ENCODE data around the gene TPM4. TPM values are rescaled to one million over a fixed set of nuclear protein-coding genes. Genes with fewer than 3 reads are reported as not detected.

Gene TPM4
- total and polyA plus RNA-seq, 2 donors: 131 to 253 TPM

GRCh38 chr19:16066611-16067104, 9.6 kb upstream of the TPM4 start:
- no peaks in the 10 kb centered on the region for H3K36me3 ChIP-seq (ENCODE audit: control insufficient read depth in 2 of 2, insufficient read depth in 2 of 2, low read length in 1 of 2)
- 77% methylated on average over 6 of the region's 6 CpGs for WGBS
- H3K27ac ChIP-seq (ENCODE audit: low read depth in 1 of 2, low read length in 1 of 2): no peak overlapping the region
- H3K27me3 ChIP-seq (ENCODE audit: control insufficient read depth in 2 of 2, insufficient read depth in 1 of 2, low read length in 1 of 2): no peaks in the 10 kb centered on the region
- H3K9me3 ChIP-seq (ENCODE audit: control insufficient read depth in 2 of 2, insufficient read depth in 1 of 2, low read length in 1 of 2): peaks cover 0 to 4% of the 10 kb centered on the region in 2 donors
- peak in 4 of 9 donors; percentile 26 to 76 (median 54) for DNase-seq (ENCODE audit: low read depth in 6 of 9, low spot score in 9 of 9)
- H3K4me1 ChIP-seq (ENCODE audit: control insufficient read depth in 2 of 2, insufficient read depth in 2 of 2, low read length in 2 of 2): peaks cover 12 to 24% of the 10 kb centered on the region in 2 donors
- no peak overlapping the region for H3K4me3 ChIP-seq (ENCODE audit: low read length in 2 of 2)

GRCh38 chr19:16067205-16067938, 8.9 kb upstream of the TPM4 start:
- WGBS: 94% methylated on average over 40 of the region's 40 CpGs

DNA sequence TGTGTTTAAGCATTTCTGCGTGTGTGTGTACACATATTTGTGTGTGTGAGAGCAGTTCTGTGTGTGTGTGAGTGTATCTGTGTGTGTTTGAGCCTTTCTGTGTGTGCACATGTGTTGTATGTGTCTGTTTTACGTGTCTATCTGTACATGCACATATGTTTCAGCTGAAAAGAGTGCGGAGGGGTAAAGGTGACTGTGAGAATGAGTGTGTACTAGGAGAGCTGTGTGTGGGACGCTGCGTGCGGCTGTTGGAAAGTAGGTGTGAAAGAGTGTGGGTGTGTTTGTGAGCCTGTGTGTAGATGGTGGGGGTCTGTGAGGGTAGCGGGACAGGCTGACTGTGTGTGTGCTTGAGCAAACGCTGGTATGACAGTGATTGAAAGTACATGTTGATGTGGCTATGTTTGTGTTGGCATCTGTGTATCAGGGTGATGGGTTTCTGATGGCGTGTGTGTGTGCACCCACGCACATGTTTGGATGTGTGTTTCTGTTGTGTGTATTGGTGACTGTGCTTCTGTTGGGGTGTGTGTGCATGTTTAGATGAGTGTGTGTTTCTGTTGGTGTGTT, 7.5 kb upstream of the TPM4 start:
- H3K27ac ChIP-seq (ENCODE audit: low read depth in 1 of 2, low read length in 1 of 2): no peak overlapping the region

More at GRCh38 chr19:16067205-16067938, 8.9 kb upstream of the TPM4 start:
- Histone ChIP-seq H3K27me3 (ENCODE audit: control insufficient read depth in 2 of 2, insufficient read depth in 1 of 2, low read length in 1 of 2) (no peaks in the 10 kb centered on the region), H3K27ac (ENCODE audit: low read depth in 1 of 2, low read length in 1 of 2) (no peak overlapping the region), H3K9me3 (ENCODE audit: control insufficient read depth in 2 of 2, insufficient read depth in 1 of 2, low read length in 1 of 2) (peaks cover 0 to 4% of the 10 kb centered on the region in 2 donors), H3K4me3 (ENCODE audit: low read length in 2 of 2) (no peak overlapping the region), H3K36me3 (ENCODE audit: control insufficient read depth in 2 of 2, insufficient read depth in 2 of 2, low read length in 1 of 2) (no peaks in the 10 kb centered on the region), H3K4me1 (ENCODE audit: control insufficient read depth in 2 of 2, insufficient read depth in 2 of 2, low read length in 2 of 2) (peaks cover 12 to 25% of the 10 kb centered on the region in 2 donors)
- no peak for DNase-seq (ENCODE audit: low read depth in 6 of 9, low spot score in 9 of 9)

GRCh38 chr19:16069813-16070365, 6.4 kb upstream of the TPM4 start:
- Histone ChIP-seq H3K4me3 (ENCODE audit: low read length in 2 of 2) (peak overlapping the region; percentile 0 to 1), H3K36me3 (ENCODE audit: control insufficient read depth in 2 of 2, insufficient read depth in 2 of 2, low read length in 1 of 2) (no peaks in the 10 kb centered on the region), H3K9me3 (ENCODE audit: control insufficient read depth in 2 of 2, insufficient read depth in 1 of 2, low read length in 1 of 2) (peaks cover 0 to 4% of the 10 kb centered on the region in 2 donors), H3K4me1 (ENCODE audit: control insufficient read depth in 2 of 2, insufficient read depth in 2 of 2, low read length in 2 of 2) (peaks cover 22 to 47% of the 10 kb centered on the region in 2 donors), H3K27me3 (ENCODE audit: control insufficient read depth in 2 of 2, insufficient read depth in 1 of 2, low read length in 1 of 2) (no peaks in the 10 kb centered on the region), H3K27ac (ENCODE audit: low read depth in 1 of 2, low read length in 1 of 2) (peak overlapping the region; percentile 83 to 90)
- DNase-seq (ENCODE audit: low read depth in 6 of 9, low spot score in 9 of 9): no peak
- WGBS: 87% methylated on average over 10 of the region's 10 CpGs

More for the DNA sequence above, 7.5 kb upstream of the TPM4 start:
- 96% methylated on average over 10 of the region's 10 CpGs for WGBS
- Histone ChIP-seq H3K4me1 (ENCODE audit: control insufficient read depth in 2 of 2, insufficient read depth in 2 of 2, low read length in 2 of 2) (peaks cover 19 to 36% of the 10 kb centered on the region in 2 donors), H3K36me3 (ENCODE audit: control insufficient read depth in 2 of 2, insufficient read depth in 2 of 2, low read length in 1 of 2) (no peaks in the 10 kb centered on the region), H3K9me3 (ENCODE audit: control insufficient read depth in 2 of 2, insufficient read depth in 1 of 2, low read length in 1 of 2) (no peaks in the 10 kb centered on the region), H3K27me3 (ENCODE audit: control insufficient read depth in 2 of 2, insufficient read depth in 1 of 2, low read length in 1 of 2) (no peaks in the 10 kb centered on the region), H3K4me3 (ENCODE audit: low read length in 2 of 2) (no peak overlapping the region)
- DNase-seq (ENCODE audit: low read depth in 6 of 9, low spot score in 9 of 9): no peak

DNA sequence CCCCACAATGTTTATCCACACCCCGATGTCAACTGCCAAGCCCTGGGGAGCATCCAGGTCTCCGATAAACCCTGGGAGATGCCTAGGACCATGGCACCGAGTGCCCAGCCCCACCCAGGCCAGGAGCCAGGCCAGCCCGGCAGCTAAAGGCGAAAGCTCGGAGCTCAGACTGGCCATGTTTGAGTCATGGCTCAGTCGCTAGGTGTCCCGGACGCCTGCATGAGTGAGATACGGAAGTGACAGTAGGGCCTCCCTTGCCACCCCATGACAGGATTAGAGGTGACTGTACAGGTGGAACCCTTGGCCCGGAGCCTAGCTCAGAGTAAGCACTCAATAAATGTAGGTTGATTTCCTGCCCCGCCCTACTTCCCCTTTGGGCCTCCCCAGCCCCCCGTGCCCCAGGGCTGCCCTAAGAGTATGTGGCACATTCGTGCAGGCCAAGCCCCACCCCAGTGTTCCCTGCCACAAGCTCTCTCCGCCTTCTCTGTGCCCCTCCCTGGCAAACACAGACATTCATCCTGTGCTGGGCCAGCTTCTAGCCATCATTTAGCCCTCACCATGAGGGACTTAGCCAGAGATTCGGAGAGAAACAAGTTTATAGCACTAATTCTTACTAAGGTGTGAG, 5.8 kb upstream of the TPM4 start:
- peak overlapping the region; percentile 83 to 90 for H3K27ac ChIP-seq (ENCODE audit: low read depth in 1 of 2, low read length in 1 of 2)
- DNase-seq (ENCODE audit: low read depth in 6 of 9, low spot score in 9 of 9): peak in 4 of 9 donors; percentile 61 to 88 (median 68)
- H3K9me3 ChIP-seq (ENCODE audit: control insufficient read depth in 2 of 2, insufficient read depth in 1 of 2, low read length in 1 of 2): peaks cover 0 to 4% of the 10 kb centered on the region in 2 donors
- 14% methylated on average over 16 of the region's 16 CpGs for WGBS
- peak overlapping the region; percentile 0 to 1 for H3K4me3 ChIP-seq (ENCODE audit: low read length in 2 of 2)
- peaks cover 24 to 53% of the 10 kb centered on the region in 2 donors for H3K4me1 ChIP-seq (ENCODE audit: control insufficient read depth in 2 of 2, insufficient read depth in 2 of 2, low read length in 2 of 2)
- no peaks in the 10 kb centered on the region for H3K36me3 ChIP-seq (ENCODE audit: control insufficient read depth in 2 of 2, insufficient read depth in 2 of 2, low read length in 1 of 2)
- no peaks in the 10 kb centered on the region for H3K27me3 ChIP-seq (ENCODE audit: control insufficient read depth in 2 of 2, insufficient read depth in 1 of 2, low read length in 1 of 2)

- H3K27ac ChIP-seq (ENCODE audit: low read depth in 1 of 2, low read length in 1 of 2): peak overlapping the region; percentile 83 to 90
- peaks cover 0 to 4% of the 10 kb centered on the region in 2 donors for H3K9me3 ChIP-seq (ENCODE audit: control insufficient read depth in 2 of 2, insufficient read depth in 1 of 2, low read length in 1 of 2)
- H3K4me3 ChIP-seq (ENCODE audit: low read length in 2 of 2): no peak overlapping the region
- WGBS: 95% methylated on average over 9 of the region's 9 CpGs
- peaks cover 0 to 4% of the 10 kb centered on the region in 2 donors for H3K27me3 ChIP-seq (ENCODE audit: control insufficient read depth in 2 of 2, insufficient read depth in 1 of 2, low read length in 1 of 2)
- H3K4me1 ChIP-seq (ENCODE audit: control insufficient read depth in 2 of 2, insufficient read depth in 2 of 2, low read length in 2 of 2): peaks cover 27 to 59% of the 10 kb centered on the region in 2 donors
- DNase-seq (ENCODE audit: low read depth in 6 of 9, low spot score in 9 of 9): no peak
- H3K36me3 ChIP-seq (ENCODE audit: control insufficient read depth in 2 of 2, insufficient read depth in 2 of 2, low read length in 1 of 2): no peaks in the 10 kb centered on the region
Measured at GRCh38 chr19:16071072-16071691, 5.1 kb upstream of the TPM4 start.

DNA sequence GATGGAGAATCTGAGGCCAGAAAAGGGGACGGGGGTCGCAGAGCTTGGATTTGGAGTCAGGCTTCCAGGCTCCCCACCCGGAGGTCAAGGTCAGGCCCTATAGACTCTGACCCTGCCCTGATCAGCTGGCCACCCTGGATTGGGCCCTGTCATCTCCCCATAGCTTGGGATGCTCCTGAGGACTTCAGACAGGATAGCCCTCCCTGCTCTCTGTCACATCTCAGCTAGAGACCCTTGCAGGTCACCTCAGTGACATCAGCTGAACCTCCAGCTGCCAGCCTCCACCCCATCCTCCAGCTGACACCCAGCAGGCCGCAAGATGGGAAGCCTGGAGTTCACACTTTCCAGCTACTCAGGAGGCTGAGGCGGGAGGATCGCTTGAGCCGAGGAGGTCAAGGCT, 2.8 kb upstream of the TPM4 start:
- 91% methylated on average over 7 of the region's 7 CpGs for WGBS
- no peak for DNase-seq (ENCODE audit: low read depth in 6 of 9, low spot score in 9 of 9)
- Histone ChIP-seq H3K4me3 (ENCODE audit: low read length in 2 of 2) (no peak overlapping the region), H3K9me3 (ENCODE audit: control insufficient read depth in 2 of 2, insufficient read depth in 1 of 2, low read length in 1 of 2) (peaks cover 0 to 4% of the 10 kb centered on the region in 2 donors), H3K36me3 (ENCODE audit: control insufficient read depth in 2 of 2, insufficient read depth in 2 of 2, low read length in 1 of 2) (no peaks in the 10 kb centered on the region), H3K27ac (ENCODE audit: low read depth in 1 of 2, low read length in 1 of 2) (peak overlapping the region; percentile 22 to 59), H3K4me1 (ENCODE audit: control insufficient read depth in 2 of 2, insufficient read depth in 2 of 2, low read length in 2 of 2) (peaks cover 33 to 72% of the 10 kb centered on the region in 2 donors), H3K27me3 (ENCODE audit: control insufficient read depth in 2 of 2, insufficient read depth in 1 of 2, low read length in 1 of 2) (peaks cover 0 to 9% of the 10 kb centered on the region in 2 donors)

DNA sequence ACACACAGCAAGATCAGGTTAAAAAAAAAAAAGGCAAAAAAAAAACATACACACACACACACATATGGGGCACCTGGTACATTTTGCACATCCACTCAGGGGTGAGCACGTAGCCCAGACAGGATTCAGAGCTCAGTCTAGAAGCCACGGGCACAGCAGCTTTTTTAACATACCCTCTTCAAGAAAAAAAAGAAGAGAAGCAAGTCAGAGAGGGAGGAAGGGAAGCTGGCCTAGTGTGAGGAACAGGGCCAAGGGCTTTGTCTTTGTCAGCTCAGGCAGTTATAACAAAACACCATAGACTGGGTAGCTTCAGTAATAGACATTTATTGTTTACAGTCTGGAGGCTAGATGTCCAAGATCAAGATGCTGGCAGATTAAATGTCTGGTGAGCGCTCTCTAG, 2.3 kb upstream of the TPM4 start:
- Histone ChIP-seq H3K36me3 (ENCODE audit: control insufficient read depth in 2 of 2, insufficient read depth in 2 of 2, low read length in 1 of 2) (no peaks in the 10 kb centered on the region), H3K4me1 (ENCODE audit: control insufficient read depth in 2 of 2, insufficient read depth in 2 of 2, low read length in 2 of 2) (peaks cover 34 to 76% of the 10 kb centered on the region in 2 donors), H3K4me3 (ENCODE audit: low read length in 2 of 2) (no peak overlapping the region), H3K27me3 (ENCODE audit: control insufficient read depth in 2 of 2, insufficient read depth in 1 of 2, low read length in 1 of 2) (peaks cover 0 to 9% of the 10 kb centered on the region in 2 donors), H3K27ac (ENCODE audit: low read depth in 1 of 2, low read length in 1 of 2) (peak overlapping the region; percentile 37 to 59), H3K9me3 (ENCODE audit: control insufficient read depth in 2 of 2, insufficient read depth in 1 of 2, low read length in 1 of 2) (peaks cover 0 to 4% of the 10 kb centered on the region in 2 donors)
- DNase-seq (ENCODE audit: low read depth in 6 of 9, low spot score in 9 of 9): peak in 1 of 9 donors; percentile 78
- 39% methylated on average over 3 of the region's 3 CpGs for WGBS

Data from thymus (tissue), 11 donors.